Upper lobe of right lung (tissue), 1 donor: ENCODE measurements around the gene MYOZ1. TPM values are rescaled to one million over a fixed set of nuclear protein-coding genes. Genes with fewer than 3 reads are reported as not detected.
"Not testable (repeated sequence)": the region's sequence is repeated elsewhere in the genome, so short reads cannot be mapped to it uniquely, and the experiment has no call there.

ENCODE experiments used
- ATAC-seq: fragments of 200-7000 bp; cut with Tn5 transposase; one replicate; pipeline ENCODE4 v1.9.1; 2020; ENCODE audit warnings: mild to moderate bottlenecking, moderate library complexity
- DNase-seq: peaks from one replicate; pipeline ENCODE4 v3.0.0-alpha.2; 2020
- H3K27ac ChIP-seq: fragments of 200-600 bp; one replicate; pipeline ENCODE4 v1.8.0; 2022
- H3K27me3 ChIP-seq: fragments of 200-600 bp; one replicate; pipeline ENCODE4 v1.8.0; 2022; ENCODE audit warnings: mild to moderate bottlenecking
- H3K36me3 ChIP-seq: fragments of 200-600 bp; one replicate; pipeline ENCODE4 v1.8.0; 2022
- H3K4me1 ChIP-seq: fragments of 200-600 bp; one replicate; pipeline ENCODE4 v1.8.0; 2022
- H3K4me3 ChIP-seq: fragments of 200-600 bp; one replicate; pipeline ENCODE4 v1.8.0; 2022; ENCODE audit warnings: mild to moderate bottlenecking
- H3K9me3 ChIP-seq: fragments of 200-600 bp; one replicate; pipeline ENCODE4 v1.8.0; 2022
- CTCF ChIP-seq: fragments of 200-600 bp; IDR thresholded peaks from one replicate; pipeline ENCODE4 v1.8.0; 2022; ENCODE audit warnings: antibody characterized with exemption
- intact Hi-C: fragments of 100-400 bp; cut with DNase I; formaldehyde crosslinking; loops from one replicate; pipeline ENCODE4 v1.11.0; 2022
- long read RNA-seq: library from polyadenylated mRNA; unstranded; transcript quantifications from one replicate; pipeline ENCODE4 v2.0.0, GENCODE V29; 2021
- total RNA-seq: library from RNA; stranded (reverse); fragmentation: NEBNext Ultra II Directional; extraction: Animal tissue kit (Norgen Biotek cat#: 25700); gene quantifications from one replicate; pipeline ENCODE4 v1.2.1, GENCODE V29; 2021
- donor health status: DM: no; HTN: yes; CAD: no; lungs with severe emphysema.

MYOZ1 gene
- total RNA-seq, result 5.2 TPM
- long read RNA-seq, transcript MYOZ1-201 (6 exons, 1,541 nt), result major isoform, 5 of 8 reads
- long read RNA-seq, partial matches to known transcripts, result 1 of 8 reads
- long read RNA-seq, other reads (novel, unspliced or antisense), result 2 of 8 reads

- peaks cover 18% of the 10 kb centered on the region for H3K4me1 ChIP-seq
- H3K36me3 ChIP-seq, result no peaks in the 10 kb centered on the region
- DNase-seq, result no peak
- no peak for TF ChIP-seq CTCF
- H3K27me3 ChIP-seq, result no peaks in the 10 kb centered on the region
- peak within 1 kb of the TSS; percentile 9 for H3K27ac ChIP-seq
- intact Hi-C loops, result no loop called here
- H3K9me3 ChIP-seq, result no peaks in the 10 kb centered on the region
- H3K4me3 ChIP-seq, result no peak within 1 kb of the TSS
- peak; percentile 85 for ATAC-seq
Observed at GRCh38 chr10:73641328-73642060, at the start of gene MYOZ1. Gene MYOZ1 (minus strand): TSS chr10:73641474. CDS start chr10:73640017, 1,457 bp downstream.

- DNase-seq, H3K27ac ChIP-seq, H3K36me3 ChIP-seq, intact Hi-C loops, H3K27me3 ChIP-seq, ATAC-seq, H3K9me3 ChIP-seq, H3K4me3 ChIP-seq, H3K4me1 ChIP-seq: not testable (repeated sequence)
Observed at GRCh38 chr10:73690755-73691154, 49.5 kb upstream of the MYOZ1 start.

GRCh38 chr10:73689596-73689995 is 48.3 kb upstream of the MYOZ1 start:
- ATAC-seq, H3K4me3 ChIP-seq, intact Hi-C loops, H3K36me3 ChIP-seq, H3K27me3 ChIP-seq, H3K27ac ChIP-seq, DNase-seq, H3K9me3 ChIP-seq, H3K4me1 ChIP-seq: not testable (repeated sequence)

GRCh38 chr10:73687641-73688040 is 46.4 kb upstream of the MYOZ1 start:
- DNase-seq, H3K27ac ChIP-seq, H3K9me3 ChIP-seq, H3K36me3 ChIP-seq, intact Hi-C loops, H3K27me3 ChIP-seq, H3K4me3 ChIP-seq, H3K4me1 ChIP-seq, ATAC-seq: not testable (repeated sequence)

GRCh38 chr10:73674546-73674945 is 33.3 kb upstream of the MYOZ1 start:
- H3K4me3 ChIP-seq, H3K4me1 ChIP-seq, H3K27me3 ChIP-seq, H3K36me3 ChIP-seq, H3K27ac ChIP-seq, ATAC-seq, intact Hi-C loops, DNase-seq, H3K9me3 ChIP-seq: not testable (repeated sequence)

GRCh38 chr10:73668378-73668777 is 27.1 kb upstream of the MYOZ1 start:
- H3K36me3 ChIP-seq, H3K27ac ChIP-seq, H3K4me1 ChIP-seq, DNase-seq, H3K4me3 ChIP-seq, H3K9me3 ChIP-seq, intact Hi-C loops, H3K27me3 ChIP-seq, ATAC-seq: not testable (repeated sequence)

- DNase-seq, H3K27ac ChIP-seq, H3K4me3 ChIP-seq, H3K4me1 ChIP-seq, H3K36me3 ChIP-seq, H3K27me3 ChIP-seq, intact Hi-C loops, H3K9me3 ChIP-seq, ATAC-seq: not testable (repeated sequence)
Observed at GRCh38 chr10:73666153-73666809, 25.0 kb upstream of the MYOZ1 start.

GRCh38 chr10:73665581-73665980 is 24.3 kb upstream of the MYOZ1 start:
- H3K27me3 ChIP-seq, H3K4me3 ChIP-seq, DNase-seq, H3K27ac ChIP-seq, H3K36me3 ChIP-seq, ATAC-seq, intact Hi-C loops, H3K4me1 ChIP-seq, H3K9me3 ChIP-seq: not testable (repeated sequence)

- H3K4me3 ChIP-seq, H3K4me1 ChIP-seq, DNase-seq, H3K9me3 ChIP-seq, H3K36me3 ChIP-seq, H3K27ac ChIP-seq, H3K27me3 ChIP-seq, ATAC-seq, intact Hi-C loops: not testable (repeated sequence)
Observed at GRCh38 chr10:73664156-73665040, 23.1 kb upstream of the MYOZ1 start.

- DNase-seq, H3K36me3 ChIP-seq, intact Hi-C loops, H3K4me3 ChIP-seq, H3K27me3 ChIP-seq, H3K4me1 ChIP-seq, H3K9me3 ChIP-seq, ATAC-seq, H3K27ac ChIP-seq: not testable (repeated sequence)
Observed at GRCh38 chr10:73663621-73664020, 22.3 kb upstream of the MYOZ1 start.

GRCh38 chr10:73662705-73663104 is 21.4 kb upstream of the MYOZ1 start:
- H3K4me3 ChIP-seq, H3K9me3 ChIP-seq, H3K4me1 ChIP-seq, H3K36me3 ChIP-seq, ATAC-seq, H3K27me3 ChIP-seq, intact Hi-C loops, H3K27ac ChIP-seq, DNase-seq: not testable (repeated sequence)
